GM21717 (cell line): ENCODE data around the gene CTSK.
"Not testable (repeated sequence)": the region's sequence is repeated elsewhere in the genome, so short reads cannot be mapped to it uniquely, and the experiment has no call there.

ENCODE experiments used
- ATAC-seq: cut with Tn5 transposase; IDR thresholded peaks from one replicate; pipeline ENCODE4 v1.9.1; 2021; ENCODE audit warnings: mild to moderate bottlenecking, moderate library complexity; ENCODE audit not compliant: unreplicated experiment

Gene CTSK

DNA sequence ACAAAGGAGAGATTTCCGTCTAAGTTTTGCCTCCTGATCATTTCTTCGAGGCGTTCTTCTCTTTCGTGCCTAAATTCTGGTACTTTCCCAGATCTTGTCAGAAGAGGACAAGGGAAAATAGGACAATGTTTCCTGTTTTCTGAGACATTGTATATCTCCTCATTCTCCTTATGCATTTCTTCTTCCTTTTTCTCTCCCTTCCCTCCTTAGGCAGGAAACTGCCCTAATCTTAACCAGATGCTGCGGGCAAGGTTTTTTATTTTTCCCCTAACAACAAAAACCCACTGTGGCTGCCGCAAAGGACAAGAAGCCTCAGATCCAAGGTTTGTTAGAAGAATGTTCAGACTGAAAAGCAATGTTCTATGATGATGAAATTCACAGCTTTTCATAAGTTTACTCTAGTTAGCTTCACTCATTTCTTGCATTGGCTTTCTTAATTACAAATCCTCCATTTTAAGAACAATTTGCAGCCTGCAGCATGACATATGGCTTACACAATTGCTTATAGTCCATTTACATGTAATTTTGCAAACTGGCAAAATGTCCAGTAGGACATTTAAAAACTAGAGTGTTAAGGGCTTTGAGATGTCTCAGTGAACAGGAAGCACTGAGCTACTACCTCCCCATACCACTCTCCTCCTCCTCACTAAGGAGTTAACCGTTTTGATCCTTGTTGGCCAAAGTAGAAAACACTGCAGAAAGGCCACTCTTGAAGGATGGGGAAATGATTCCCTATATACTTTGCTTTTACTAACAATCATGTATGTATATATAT is 624 bp downstream of the CTSK start:
- ATAC-seq: no peak

DNA sequence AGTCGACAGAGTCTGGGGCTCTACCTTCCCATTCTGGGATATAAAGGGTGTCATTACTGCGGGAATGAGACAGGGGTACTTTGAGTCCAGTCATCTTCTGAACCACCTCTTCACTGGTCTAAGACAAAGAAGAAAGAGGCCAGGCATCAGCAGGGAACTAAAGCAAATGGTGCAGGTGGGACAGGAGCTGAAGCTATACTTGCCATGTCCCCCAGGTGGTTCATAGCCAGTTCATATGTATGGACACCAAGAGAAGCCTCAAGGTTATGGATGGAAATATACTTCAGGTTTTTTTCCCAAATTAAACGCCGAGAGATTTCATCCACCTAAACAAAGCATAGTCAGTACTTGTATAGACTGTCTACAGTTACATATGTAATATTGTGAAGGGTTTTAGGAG is 2.2 kb downstream of the CTSK start:
- ATAC-seq: no peak

DNA sequence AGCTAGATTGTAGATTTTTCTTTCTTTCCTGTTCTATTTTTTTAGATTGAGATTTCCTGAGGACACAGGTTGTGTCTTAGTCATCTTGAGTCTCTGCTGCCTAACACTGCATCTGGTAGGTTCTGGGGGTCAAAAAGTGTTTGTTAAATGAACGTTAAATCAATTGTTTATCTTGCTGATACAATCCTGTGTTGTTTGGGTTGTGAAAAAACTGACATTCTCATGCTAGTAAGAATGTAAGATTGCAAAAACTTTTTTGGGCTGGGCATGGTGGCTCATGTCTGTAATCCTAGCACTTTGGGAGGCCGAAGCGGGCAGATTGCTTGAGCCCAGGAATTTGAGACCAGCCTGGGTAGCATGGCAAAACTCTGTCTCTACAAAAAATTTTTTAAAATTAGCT is 3.4 kb downstream of the CTSK start:
- no peak for ATAC-seq

DNA sequence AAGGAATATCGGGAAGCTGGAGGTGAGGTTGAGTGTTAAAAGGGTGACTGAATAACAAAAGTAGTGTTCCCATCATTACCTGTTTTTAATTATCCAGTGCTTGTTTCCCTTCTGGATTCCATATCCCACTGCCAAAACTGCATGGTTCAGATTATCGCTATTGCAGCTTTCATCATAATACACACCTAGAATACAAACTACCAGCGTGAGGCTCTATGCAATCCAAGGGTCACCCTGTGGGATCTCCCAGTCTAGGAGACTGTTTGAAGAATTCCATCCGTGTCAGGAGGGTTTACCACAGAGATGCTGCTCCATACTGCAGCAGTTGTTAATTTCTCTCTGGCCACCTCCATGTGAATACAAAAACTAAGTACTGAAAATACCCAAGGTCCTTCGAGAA is 9.0 kb downstream of the CTSK start:
- ATAC-seq: no peak

DNA sequence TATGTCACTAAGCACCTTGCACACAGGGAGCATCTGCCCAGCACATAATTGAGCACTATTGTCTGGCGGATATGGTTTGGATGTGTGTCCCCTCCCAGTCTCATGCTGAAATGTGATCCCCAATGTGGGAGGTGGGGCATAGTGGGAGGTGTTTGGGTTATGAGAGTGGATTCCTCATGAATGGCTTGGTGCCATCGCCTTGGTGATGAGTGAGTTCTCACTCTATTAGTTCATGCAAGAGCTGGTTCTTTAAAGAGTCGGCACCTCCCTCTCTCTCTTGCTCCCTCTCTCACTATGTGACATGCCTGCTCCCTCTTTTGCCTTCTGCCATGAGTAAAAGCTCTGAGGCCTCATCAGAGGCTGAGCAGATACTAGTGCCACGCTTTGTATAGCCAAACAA is 9.5 kb downstream of the CTSK start:
- ATAC-seq: no peak

DNA sequence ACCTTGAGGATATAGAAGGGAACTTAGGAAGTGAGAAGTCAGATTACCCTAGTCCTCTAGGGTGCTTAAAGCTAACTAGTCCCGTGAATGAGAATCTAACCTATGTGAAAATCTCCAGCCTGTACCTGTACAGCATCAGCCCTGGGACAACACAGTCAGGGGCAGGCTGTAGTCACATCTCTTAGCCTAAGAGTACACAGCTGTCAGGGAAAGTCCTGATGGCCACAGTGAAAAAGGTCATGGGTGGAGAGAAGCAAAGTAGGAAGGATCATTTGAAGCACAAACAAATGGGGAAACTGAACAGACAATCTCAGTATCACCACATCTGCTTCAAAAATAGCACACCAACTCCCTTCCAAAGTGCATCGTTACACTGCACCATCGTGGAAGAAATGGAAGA is 11.7 kb downstream of the CTSK start:
- no peak for ATAC-seq

DNA sequence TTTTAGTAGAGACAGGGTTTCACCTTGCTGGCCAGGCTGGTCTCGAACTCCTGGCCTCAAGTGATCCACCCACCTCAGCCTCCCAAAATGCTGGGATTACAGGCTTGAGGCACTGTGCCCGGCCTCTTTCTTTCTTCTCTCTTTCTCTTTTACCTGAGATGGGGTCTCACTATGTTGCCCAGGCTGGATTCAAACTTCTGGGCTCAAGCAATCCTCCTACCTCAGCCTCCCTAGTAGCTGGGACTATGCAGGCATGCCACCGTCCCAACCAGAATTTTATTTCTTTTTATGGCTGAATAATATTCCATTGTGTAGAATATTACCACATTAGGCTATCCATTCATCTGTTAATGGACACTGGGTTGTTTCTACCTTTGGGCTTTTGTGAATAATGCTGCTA is 14.3 kb downstream of the CTSK start:
- ATAC-seq: not testable (repeated sequence)

DNA sequence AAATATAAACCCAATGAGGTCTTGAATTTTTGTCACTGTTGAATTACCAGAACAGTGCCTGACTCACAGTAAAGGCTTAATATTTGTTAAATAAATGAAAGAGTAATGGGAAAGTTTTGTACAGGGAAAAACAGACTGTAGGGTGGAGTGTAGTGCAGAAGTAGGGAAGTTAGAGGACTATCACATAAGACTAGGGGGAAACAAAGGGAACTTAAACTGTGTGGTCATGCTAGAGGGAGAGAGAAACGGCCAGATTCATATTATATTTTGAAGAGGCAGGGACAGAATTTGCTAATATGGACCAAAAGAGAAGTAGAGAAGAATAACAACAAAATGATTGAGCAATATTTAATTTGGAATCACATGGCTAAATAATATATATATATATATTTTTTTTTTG is 14.8 kb downstream of the CTSK start:
- ATAC-seq: no peak

DNA sequence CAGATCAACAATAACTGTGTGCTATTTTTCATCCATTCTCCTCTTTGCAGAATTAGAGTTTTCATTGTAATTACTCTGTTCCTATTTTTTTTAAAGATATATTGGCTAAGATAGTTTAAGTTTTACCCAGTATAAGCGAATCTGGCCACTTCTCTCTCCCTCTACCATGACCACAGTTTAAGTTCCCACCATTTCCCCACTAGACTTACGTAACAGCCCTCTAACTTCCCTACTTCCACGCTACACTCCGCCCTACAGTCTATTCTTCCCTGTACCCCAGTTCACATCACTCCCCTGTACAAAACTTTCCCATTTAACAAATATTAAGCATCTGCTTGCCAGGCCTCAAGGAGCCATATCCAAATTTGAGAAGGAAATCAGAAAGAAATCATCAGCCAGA is 16.5 kb downstream of the CTSK start:
- ATAC-seq: no peak

DNA sequence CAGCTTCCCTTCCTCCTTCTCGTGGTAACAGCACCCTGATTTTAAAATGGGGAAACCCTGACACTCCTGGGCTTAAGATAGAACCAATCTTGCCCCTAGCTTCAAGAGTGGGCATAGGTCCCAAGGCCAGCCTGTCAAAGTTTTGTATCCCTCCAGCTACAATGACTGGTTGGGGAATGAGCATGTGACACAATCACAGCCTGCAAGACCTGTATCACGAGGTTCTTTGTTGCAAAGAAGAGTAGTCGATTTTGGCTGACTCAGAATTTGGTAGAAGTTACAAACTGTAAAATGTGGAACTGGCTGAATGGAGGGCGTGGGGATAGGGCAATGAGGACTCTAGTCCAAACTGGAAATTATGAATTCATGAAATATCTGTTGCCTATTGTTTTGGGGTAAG is 18.7 kb downstream of the CTSK start:
- no peak for ATAC-seq

DNA sequence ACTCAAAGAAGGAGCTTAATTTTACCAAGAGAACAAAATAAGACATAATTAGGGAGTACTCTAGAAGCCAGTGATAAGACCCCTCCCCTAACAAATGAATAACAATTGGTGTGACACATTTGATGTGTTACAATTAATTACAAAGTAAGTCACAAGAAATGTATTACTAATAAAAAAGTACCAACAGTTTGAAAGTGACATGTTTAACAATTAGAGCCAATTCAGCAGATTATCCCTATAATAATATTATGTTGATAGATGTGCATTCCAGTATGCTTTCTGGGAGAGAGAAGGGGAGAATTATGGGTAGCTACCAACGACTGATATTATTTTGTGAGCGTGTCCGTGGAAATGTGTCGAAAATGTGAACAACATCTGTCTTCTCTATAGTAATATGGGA is 19.1 kb downstream of the CTSK start:
- ATAC-seq: no peak

DNA sequence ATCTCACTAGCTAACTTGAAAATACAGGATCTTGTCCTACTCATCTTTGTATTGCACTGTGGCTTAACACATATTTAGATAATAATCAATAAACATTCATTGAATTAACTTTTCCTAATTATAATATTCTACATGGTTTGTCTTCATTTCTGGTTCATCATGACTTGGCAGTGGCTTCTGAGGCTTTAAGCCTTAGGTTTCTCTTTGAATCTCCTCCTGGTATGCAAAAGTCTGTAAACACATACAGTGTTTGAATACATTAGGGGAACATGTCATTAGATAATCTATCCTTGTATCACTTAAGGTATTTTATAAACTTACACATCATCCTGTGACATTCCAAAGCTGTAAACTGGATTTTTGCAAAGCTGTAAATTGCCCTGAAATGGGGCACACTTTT is 20.6 kb downstream of the CTSK start:
- ATAC-seq: no peak

DNA sequence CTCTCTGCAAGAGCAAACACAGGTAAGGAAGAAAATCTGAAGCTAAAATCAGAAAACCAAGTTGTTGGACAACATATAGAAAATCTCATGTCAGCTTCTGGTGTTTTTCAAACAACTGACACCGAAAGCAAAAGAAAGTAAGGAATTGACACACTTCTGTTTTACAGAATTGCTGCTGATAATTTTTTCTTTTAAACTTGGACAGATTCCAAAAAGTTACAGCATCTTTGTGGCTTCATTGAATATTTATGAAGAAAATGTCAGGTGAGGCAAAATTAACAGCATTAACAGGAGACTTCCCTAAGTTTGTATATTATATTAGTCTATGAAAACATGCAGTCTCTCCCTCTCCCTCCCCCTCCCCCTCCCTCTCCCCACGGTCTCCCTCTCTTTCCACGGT is 27.6 kb downstream of the CTSK start:
- no peak for ATAC-seq

DNA sequence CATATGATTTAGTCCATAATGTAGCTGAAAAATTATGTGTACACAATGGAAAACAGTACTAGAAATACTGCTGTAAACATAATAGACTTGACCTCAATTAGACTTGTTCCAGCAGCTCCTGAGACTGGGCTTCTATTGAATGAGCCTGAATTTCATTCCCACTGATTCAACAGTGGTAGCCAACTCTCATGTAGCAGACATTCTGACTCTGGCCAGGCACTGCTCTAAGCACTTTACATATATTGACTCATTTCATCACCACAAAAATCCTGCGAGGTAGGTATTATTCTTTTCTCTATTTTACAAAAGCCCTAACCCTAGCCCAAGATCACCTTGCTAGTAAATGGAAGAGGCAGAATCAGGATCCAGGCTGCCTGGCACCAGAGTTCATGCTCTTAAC is 29.7 kb downstream of the CTSK start:
- ATAC-seq: no peak

DNA sequence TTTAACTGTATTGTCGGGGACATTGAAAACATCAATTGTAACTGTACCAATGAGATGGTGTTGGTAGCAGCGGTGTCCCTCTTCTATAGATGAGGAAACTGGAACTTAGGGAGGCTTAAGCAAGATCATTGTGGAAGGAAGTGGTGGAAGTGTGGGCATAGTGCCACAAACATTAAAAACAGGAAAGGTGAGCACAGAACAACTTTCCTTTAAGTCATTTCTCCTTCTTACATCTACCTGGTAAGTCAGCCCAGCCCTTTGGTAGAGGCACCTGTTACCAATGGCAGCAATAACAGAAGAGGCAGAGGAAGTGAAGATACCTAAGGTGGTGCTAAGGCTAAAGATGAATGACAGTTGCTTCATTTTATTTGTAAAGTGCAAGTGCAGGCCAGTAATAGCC is 30.5 kb downstream of the CTSK start:
- ATAC-seq: no peak

DNA sequence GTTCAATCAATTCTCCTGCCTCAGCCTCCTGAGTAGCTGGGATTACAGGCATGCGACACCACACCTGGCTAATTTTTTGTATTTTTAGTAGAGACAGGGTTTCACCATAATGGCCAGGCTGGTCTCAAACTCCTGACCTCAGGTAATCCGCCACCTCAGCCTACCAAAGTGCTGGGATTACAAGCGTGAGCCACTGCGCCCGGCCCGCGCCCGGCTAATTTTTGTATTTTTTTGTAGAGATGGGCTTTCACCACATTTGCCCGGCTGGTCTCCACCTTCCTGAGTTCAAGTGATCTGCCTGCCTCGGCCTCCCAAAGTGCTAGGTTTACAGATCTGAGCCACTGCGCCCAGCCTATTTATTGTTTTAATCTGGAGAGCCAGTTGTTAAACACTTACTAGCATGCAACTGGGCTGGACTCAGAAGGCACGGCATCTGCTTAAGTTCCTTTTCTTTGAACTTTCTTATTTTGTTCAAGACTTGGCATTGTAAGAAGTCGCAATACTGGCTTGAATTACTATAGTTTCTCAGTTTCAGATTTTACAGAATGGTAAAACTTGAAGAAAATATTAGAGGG is 32.0 kb downstream of the CTSK start:
- ATAC-seq: not testable (repeated sequence)

DNA sequence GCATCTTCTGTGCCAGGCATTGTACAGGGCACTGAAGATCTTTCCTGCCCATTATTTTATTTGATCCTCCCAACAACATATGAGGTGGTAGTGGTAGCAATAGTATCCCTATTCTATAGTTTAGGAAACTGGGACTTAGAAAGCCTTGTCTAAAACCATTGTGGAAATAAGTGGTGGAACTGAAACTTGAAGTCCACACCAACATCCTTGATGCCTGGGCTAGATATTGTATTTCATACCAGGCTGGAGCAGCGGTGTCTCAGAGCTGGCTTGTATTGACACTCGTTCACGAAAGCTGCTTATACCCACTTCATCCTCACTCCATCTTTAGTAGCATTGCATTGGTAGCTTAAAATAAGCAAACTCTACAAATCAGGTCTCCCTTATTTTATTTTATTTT is 32.8 kb downstream of the CTSK start:
- no peak for ATAC-seq

DNA sequence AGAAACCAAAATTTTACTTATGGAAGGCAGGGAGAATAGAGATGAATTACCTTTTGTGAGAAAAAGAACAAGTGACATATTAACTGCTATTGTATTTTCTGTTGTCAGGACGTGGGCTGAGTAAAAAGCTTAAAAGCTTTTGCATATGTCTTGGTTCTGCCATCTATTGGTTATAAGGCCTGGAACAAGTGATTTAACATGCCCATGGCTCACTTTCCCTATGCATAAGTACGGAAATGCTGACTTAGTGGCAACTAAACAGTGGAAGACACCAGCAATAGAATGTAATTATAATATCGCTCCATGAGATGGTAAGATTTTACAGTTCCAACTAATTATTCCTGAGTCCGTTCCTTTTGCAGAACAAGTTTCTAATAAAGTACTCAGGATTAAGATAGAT is 35.7 kb downstream of the CTSK start:
- ATAC-seq: no peak

DNA sequence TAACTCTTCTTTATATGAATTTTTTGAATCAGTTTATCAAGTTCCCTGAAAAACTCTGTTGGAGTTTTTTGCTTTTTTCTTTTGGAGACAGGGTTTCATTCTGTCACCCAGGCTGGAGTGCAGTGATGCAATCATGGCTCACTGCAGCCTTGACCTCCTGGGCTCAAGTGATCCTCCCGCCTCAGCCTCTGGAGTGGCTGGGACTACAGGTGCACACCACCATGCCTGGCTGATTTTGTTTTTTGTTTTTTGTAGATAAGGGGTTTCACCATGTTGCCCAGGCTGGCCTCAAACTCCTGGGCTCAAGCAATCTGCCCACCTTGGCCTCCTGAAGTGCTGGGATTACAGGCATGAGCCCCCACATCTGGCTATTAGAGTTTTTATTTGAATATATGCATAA is 40.4 kb downstream of the CTSK start:
- ATAC-seq: not testable (repeated sequence)

DNA sequence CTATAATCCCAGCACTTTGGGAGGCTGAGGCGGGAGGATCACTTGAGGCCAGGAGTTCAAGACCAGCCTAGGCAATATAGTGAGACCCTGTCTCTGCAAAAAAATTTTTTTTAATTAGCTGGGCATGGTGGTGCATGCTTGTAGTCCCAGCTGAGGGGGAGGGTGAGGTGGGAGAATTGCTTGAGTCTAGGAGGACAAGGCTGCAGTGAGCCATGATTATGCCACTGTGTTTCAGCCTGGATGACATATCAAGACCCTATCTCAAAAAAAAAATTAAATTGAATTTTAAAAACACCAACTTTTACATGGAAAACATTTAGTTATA is 42.1 kb downstream of the CTSK start:
- ATAC-seq: peak; percentile 7

DNA sequence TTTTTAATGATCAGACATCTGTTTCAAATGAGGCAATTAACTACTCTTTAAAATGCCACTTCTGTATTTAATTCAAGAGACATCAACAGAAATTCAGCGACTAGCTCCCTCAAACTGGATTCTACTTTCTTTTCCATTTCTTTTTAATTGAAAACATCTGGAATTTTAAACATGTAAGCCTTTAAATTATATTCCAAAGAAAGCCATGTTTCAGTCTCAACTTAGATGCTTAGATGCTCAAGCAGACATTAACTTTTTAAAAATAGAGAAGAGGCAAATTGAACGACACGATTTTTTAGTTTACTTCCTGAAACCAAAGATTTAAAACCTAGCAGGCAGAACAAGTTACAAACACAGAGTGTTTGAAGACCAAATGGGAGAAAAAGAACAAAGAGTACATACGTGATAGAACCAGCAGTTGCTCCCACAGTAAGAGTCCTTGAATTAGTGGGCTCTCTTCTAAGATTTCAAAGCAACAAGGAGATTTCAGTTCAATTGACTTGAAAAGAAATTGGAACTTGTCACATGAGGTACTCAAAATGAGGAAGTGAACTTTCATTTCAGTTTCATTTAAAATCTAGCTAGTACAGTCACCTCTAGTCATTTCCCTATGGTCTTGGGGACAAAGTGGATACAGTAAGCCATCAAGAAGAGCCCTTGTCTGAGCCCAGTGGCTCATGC is 42.6 kb downstream of the CTSK start, which contains the start of gene CTSS:
TSS of gene CTSS (minus strand) at position 483 of the 681 bp plus-strand sequence. CDS start 1,015 bp downstream, outside the sequence.
- ATAC-seq: peak; percentile 89

DNA sequence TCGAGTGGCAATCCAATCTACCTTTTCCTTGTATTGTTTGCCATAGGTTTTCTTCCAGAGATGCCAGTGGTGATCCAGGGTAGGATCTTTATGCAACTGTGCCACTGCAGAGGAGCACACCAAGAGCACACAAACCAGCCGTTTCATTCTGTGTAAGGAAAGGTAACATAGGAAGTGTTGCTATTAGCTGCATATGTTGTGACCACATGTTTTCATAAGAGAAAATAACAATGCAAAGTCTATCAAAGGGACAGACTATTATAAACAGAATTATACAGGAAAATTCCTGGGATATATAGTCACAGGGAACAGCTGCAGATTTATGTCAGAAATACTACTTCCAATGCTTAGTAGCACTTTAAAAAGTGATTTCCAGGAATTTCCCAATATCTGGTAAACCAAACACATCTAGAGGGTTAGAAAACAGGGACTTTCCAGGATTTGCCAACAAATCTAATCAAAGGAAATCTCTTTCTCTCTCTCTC is 43.4 kb downstream of the CTSK start:
- ATAC-seq: no peak
